ENCODE measurements around the gene XIRP1. TPM values are rescaled to one million over a fixed set of nuclear protein-coding genes. Genes with fewer than 3 reads are reported as not detected.

The XIRP1 gene
- total and polyA plus RNA-seq, 2 donors (not counting 1 experiment from before 2014, with no cell fraction given), result not detected

- Histone ChIP-seq H3K9me3 (ENCODE audit: control extremely low read depth in 1 of 3, control insufficient read depth in 2 of 3, insufficient read depth in 1 of 3, low read length in 2 of 3) (peaks cover 0 to 3% (median 0%) of the 10 kb centered on the region in 3 donors), H4K20me1 (ENCODE audit: control insufficient read depth, insufficient read depth, low read length, poor library complexity, severe bottlenecking) (no peaks in the 10 kb centered on the region), H2AFZ (ENCODE audit: insufficient read depth, low read depth, low read length, poor library complexity, severe bottlenecking) (no peak overlapping the region), H3K9ac (ENCODE audit: low read length) (no peak overlapping the region), H3K36me3 (replicated peaks in 1 of 2; ENCODE audit: control extremely low read depth in 1 of 2, control insufficient read depth in 1 of 2, extremely low read depth in 1 of 2, insufficient read depth in 2 of 2, low read length in 1 of 2) (no peaks in the 10 kb centered on the region), H3K4me3 (ENCODE audit: control extremely low read depth in 1 of 5, extremely low read depth in 1 of 5, insufficient read depth in 1 of 5, low read depth in 2 of 5, low read length in 4 of 5) (no peak overlapping the region), H3K4me2 (replicated peaks; ENCODE audit: low read depth, low read length, poor library complexity, severe bottlenecking) (no peak overlapping the region), H3K79me2 (ENCODE audit: control insufficient read depth, insufficient read depth, low read length) (no peaks in the 10 kb centered on the region), H3K27ac (ENCODE audit: low read length in 2 of 2) (no peak overlapping the region), H3K27me3 (replicated peaks in 1 of 4; ENCODE audit: control extremely low read depth in 1 of 4, control insufficient read depth in 3 of 4, insufficient read depth in 4 of 4, low read length in 3 of 4) (no peaks in the 10 kb centered on the region), H3K4me1 (ENCODE audit: control insufficient read depth in 2 of 2, insufficient read depth in 2 of 2, low read length in 2 of 2) (no peaks in the 10 kb centered on the region)
- Mint-ChIP-seq H3K27ac (no peak overlapping the region), H3K4me3 (no peak overlapping the region), H3K4me1 (no peaks in the 10 kb centered on the region), H3K9me3 (ENCODE audit: insufficient read depth) (no peaks in the 10 kb centered on the region), H3K27me3 (no peaks in the 10 kb centered on the region)
- no CpG with 5 or more reads among the region's 1 CpG for WGBS (ENCODE audit: insufficient coverage)
- no peak for TF ChIP-seq EZH2 (IDR thresholded peaks at IDR 0.05; ENCODE audit: borderline replicate concordance, insufficient read depth, low read depth, low read length, poor library complexity, severe bottlenecking)
- TF ChIP-seq CTCF (IDR thresholded peaks at IDR 0.05), result no peak
- intact Hi-C loops (cut with micrococcal nuclease), result loop anchor here (5.0 kb wide), 1 partner anchor 65 kb away; no protein-coding TSS in a partner anchor
- ATAC-seq (ENCODE audit: low read depth), result no peak
- no peak for DNase-seq
- POLR2A ChIA-PET, result no interaction called here
- CTCF ChIA-PET, result interaction anchor here (0.9 to 4.9 kb wide), 4 partner anchors 11 to 124 kb away, joined by 3 to 12 read pairs (median 6); no protein-coding TSS in a partner anchor
These were observed 25.4 kb downstream of the XIRP1 start for GRCh38 chr3:39166932-39167532.

DNA sequence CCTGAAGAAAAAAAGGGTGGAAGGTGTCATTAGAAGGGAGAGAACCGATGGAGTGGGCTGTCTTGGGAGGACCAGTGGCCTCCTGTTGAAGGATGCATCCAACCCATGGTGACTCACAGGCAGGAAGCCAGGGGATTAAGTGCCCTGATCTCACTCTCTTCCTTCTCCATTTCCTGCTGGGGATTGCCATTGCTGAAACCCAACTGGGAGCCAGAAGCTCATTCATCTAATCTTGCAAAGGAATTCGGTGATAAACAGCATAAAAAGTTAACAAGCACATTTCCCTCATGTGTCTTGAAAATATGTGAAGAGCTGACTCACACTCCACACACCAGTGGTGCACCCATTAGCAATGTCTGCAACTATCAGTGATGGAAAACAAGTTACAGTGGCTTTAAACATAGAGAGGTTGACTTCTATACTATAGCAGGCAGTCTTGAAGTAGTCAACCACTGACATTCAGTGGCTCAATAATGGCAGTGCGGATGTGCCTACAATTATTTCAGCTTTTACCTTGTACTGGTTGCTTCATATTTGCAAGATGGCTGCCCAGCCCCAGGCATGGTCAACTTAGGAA is 26.2 kb downstream of the XIRP1 start:
- 100% methylated on average over 1 of the region's 3 CpGs for whole genome bisulfite sequencing (ENCODE audit: insufficient coverage)
- peak; percentile 26 for DNase-seq

More for the DNA sequence above, 26.2 kb downstream of the XIRP1 start:
- H3K27me3 ChIP-seq (replicated peaks in 1 of 4; ENCODE audit: control extremely low read depth in 1 of 4, control insufficient read depth in 3 of 4, insufficient read depth in 4 of 4, low read length in 3 of 4), result no peaks in the 10 kb centered on the region
- ATAC-seq (ENCODE audit: low read depth), result peak; percentile 54
- intact Hi-C loops (cut with micrococcal nuclease), result loop anchor here (5.0 kb wide), 1 partner anchor 64 kb away; no protein-coding TSS in a partner anchor
- H3K4me2 ChIP-seq (replicated peaks; ENCODE audit: low read depth, low read length, poor library complexity, severe bottlenecking), result no peak overlapping the region
- no peaks in the 10 kb centered on the region for H3K79me2 ChIP-seq (ENCODE audit: control insufficient read depth, insufficient read depth, low read length)
- Mint-ChIP-seq H3K27ac (no peak overlapping the region), H3K4me1 (no peaks in the 10 kb centered on the region), H3K9me3 (ENCODE audit: insufficient read depth) (no peaks in the 10 kb centered on the region), H3K4me3 (no peak overlapping the region), H3K27me3 (no peaks in the 10 kb centered on the region)
- ChIA-PET CTCF (interaction anchor here (0.8 to 4.9 kb wide), 4 partner anchors 10 to 125 kb away, joined by 3 to 12 read pairs (median 3); no protein-coding TSS in a partner anchor), POLR2A (no interaction called here)
- H3K4me3 ChIP-seq (ENCODE audit: control extremely low read depth in 1 of 5, extremely low read depth in 1 of 5, insufficient read depth in 1 of 5, low read depth in 2 of 5, low read length in 4 of 5), result no peak overlapping the region
- no peak overlapping the region for H3K9ac ChIP-seq (ENCODE audit: low read length)
- H3K27ac ChIP-seq (ENCODE audit: low read length in 2 of 2), result no peak overlapping the region
- no peak overlapping the region for H2AFZ ChIP-seq (ENCODE audit: insufficient read depth, low read depth, low read length, poor library complexity, severe bottlenecking)
- no peaks in the 10 kb centered on the region for H3K4me1 ChIP-seq (ENCODE audit: control insufficient read depth in 2 of 2, insufficient read depth in 2 of 2, low read length in 2 of 2)
- no peaks in the 10 kb centered on the region for H4K20me1 ChIP-seq (ENCODE audit: control insufficient read depth, insufficient read depth, low read length, poor library complexity, severe bottlenecking)
- H3K9me3 ChIP-seq (ENCODE audit: control extremely low read depth in 1 of 3, control insufficient read depth in 2 of 3, insufficient read depth in 1 of 3, low read length in 2 of 3), result peaks cover 0 to 3% (median 0%) of the 10 kb centered on the region in 3 donors
- H3K36me3 ChIP-seq (replicated peaks in 1 of 2; ENCODE audit: control extremely low read depth in 1 of 2, control insufficient read depth in 1 of 2, extremely low read depth in 1 of 2, insufficient read depth in 2 of 2, low read length in 1 of 2), result no peaks in the 10 kb centered on the region
- TF ChIP-seq CTCF (IDR thresholded peaks at IDR 0.05), result no peak
- TF ChIP-seq EZH2 (IDR thresholded peaks at IDR 0.05; ENCODE audit: borderline replicate concordance, insufficient read depth, low read depth, low read length, poor library complexity, severe bottlenecking), result no peak
